22Rv1 (cell line): ENCODE data around the gene NME2.

Experiments used
- ZFX ChIP-seq: fragments of 450-650 bp; IDR thresholded peaks from 2 replicates; pipeline ENCODE4 v1.6.1; 2017; ENCODE audit warnings: antibody characterized with exemption, borderline replicate concordance
- TF ChIP-seq, protein P1 (sequence below): fragments of 450-650 bp; IDR thresholded peaks from 2 replicates; pipeline ENCODE4 v1.5.1; 2017; ENCODE audit warnings: mild to moderate bottlenecking

GRCh38 chr17:51150932-51151331 lies 15.3 kb upstream of the NME2 start:
- TF ChIP-seq, protein P1, sequence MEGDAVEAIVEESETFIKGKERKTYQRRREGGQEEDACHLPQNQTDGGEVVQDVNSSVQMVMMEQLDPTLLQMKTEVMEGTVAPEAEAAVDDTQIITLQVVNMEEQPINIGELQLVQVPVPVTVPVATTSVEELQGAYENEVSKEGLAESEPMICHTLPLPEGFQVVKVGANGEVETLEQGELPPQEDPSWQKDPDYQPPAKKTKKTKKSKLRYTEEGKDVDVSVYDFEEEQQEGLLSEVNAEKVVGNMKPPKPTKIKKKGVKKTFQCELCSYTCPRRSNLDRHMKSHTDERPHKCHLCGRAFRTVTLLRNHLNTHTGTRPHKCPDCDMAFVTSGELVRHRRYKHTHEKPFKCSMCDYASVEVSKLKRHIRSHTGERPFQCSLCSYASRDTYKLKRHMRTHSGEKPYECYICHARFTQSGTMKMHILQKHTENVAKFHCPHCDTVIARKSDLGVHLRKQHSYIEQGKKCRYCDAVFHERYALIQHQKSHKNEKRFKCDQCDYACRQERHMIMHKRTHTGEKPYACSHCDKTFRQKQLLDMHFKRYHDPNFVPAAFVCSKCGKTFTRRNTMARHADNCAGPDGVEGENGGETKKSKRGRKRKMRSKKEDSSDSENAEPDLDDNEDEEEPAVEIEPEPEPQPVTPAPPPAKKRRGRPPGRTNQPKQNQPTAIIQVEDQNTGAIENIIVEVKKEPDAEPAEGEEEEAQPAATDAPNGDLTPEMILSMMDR = no peak
- no peak for TF ChIP-seq ZFX
